GM23248 (cell line): Measurements from ENCODE around the gene PAQR5. TPM values are rescaled to one million over a fixed set of nuclear protein-coding genes. Genes with fewer than 3 reads are reported as not detected.

Source experiments
- DNase-seq: peaks from one replicate; pipeline ENCODE4 v3.0.0-alpha.2; 2015
- H2AFZ ChIP-seq: fragments of 200-600 bp; sonication (generic); 2 replicates; pipeline ENCODE4 v1.6.1; 2016; ENCODE audit warnings: antibody characterized with exemption
- H3F3A ChIP-seq: fragments of 200-600 bp; sonication (generic); 2 replicates; pipeline ENCODE4 v1.6.1; 2016; ENCODE audit warnings: mild to moderate bottlenecking, antibody characterized with exemption, mixed run types; ENCODE audit not compliant: insufficient read depth
- H3K27ac ChIP-seq: fragments of 200-600 bp; sonication (generic); 2 replicates; pipeline ENCODE4 v1.5.1; 2016; ENCODE audit warnings: mild to moderate bottlenecking
- H3K27me3 ChIP-seq: fragments of 200-600 bp; sonication (generic); replicated peaks from 2 replicates; pipeline ENCODE4 v1.6.1; 2016; ENCODE audit warnings: mild to moderate bottlenecking; ENCODE audit not compliant: insufficient read depth
- H3K36me3 ChIP-seq: fragments of 200-600 bp; sonication (generic); 2 replicates; pipeline ENCODE4 v1.6.1; 2016; ENCODE audit warnings: low read depth, mild to moderate bottlenecking
- H3K4me1 ChIP-seq: fragments of 200-600 bp; sonication (generic); 2 replicates; pipeline ENCODE4 v1.6.1; 2016; ENCODE audit warnings: mild to moderate bottlenecking; ENCODE audit not compliant: insufficient read depth
- H3K4me2 ChIP-seq: fragments of 200-600 bp; sonication (generic); one replicate; pipeline ENCODE4 v1.6.1; 2016; ENCODE audit warnings: mild to moderate bottlenecking; ENCODE audit not compliant: unreplicated experiment
- H3K4me3 ChIP-seq: fragments of 200-600 bp; sonication (generic); 2 replicates; pipeline ENCODE4 v1.5.1; 2016; ENCODE audit warnings: mild to moderate bottlenecking
- H3K79me2 ChIP-seq: fragments of 200-600 bp; sonication (generic); 2 replicates; pipeline ENCODE4 v1.6.1; 2016; ENCODE audit warnings: mild to moderate bottlenecking; ENCODE audit not compliant: insufficient read depth
- H3K9ac ChIP-seq: fragments of 200-600 bp; sonication (generic); 2 replicates; pipeline ENCODE4 v1.6.1; 2016; ENCODE audit warnings: mild to moderate bottlenecking
- H3K9me2 ChIP-seq: fragments of 200-600 bp; sonication (generic); 2 replicates; pipeline ENCODE4 v1.6.1; 2016; ENCODE audit warnings: mixed run types, mild to moderate bottlenecking, moderate library complexity; ENCODE audit not compliant: insufficient read depth
- H3K9me3 ChIP-seq: fragments of 200-600 bp; sonication (generic); one replicate; pipeline ENCODE4 v1.6.1; 2017; ENCODE audit warnings: low read depth
- H4K20me1 ChIP-seq: fragments of 200-600 bp; sonication (generic); 2 replicates; pipeline ENCODE4 v1.6.0; 2016; ENCODE audit not compliant: insufficient read depth
- EZH2 ChIP-seq: fragments of 200-600 bp; sonication (generic); IDR thresholded peaks from 2 replicates; pipeline ENCODE4 v1.6.1; 2018; ENCODE audit warnings: antibody characterized with exemption, mild to moderate bottlenecking; ENCODE audit not compliant: insufficient read depth, poor library complexity, severe bottlenecking
- EZH2phosphoT487 ChIP-seq: fragments of 200-600 bp; sonication (generic); IDR thresholded peaks from 2 replicates; pipeline ENCODE4 v1.6.1; 2018; ENCODE audit warnings: antibody characterized with exemption, moderate library complexity, mild to moderate bottlenecking, low read depth; ENCODE audit not compliant: insufficient read depth
- WGBS, 2 experiments: methylation state at CpG; one replicate each; pipeline ENCODE4 v1.1.6; 2015 to 2017; ENCODE audit warnings: low lambda C conversion rate in 2 of 2, low coverage in 1 of 2; ENCODE audit errors: missing lambda C conversion rate in 2 of 2; 5-methylcytosine and 5-hydroxymethylcytosine counted together
- in situ Hi-C: fragments of 300-500 bp; cut with MboI; formaldehyde crosslinking; loops from 2 replicates; pipeline ENCODE4 v1.15.0; 2020
- polyA plus RNA-seq: library from polyadenylated mRNA; unstranded; fragments of >200 nt; fragmentation: Nextera tagmentation; extraction: Ambion mirVana; gene quantifications from 2 replicates; pipeline ENCODE4 v1.2.1, GENCODE V29; 2016
- total RNA-seq: library from RNA; depleted of rRNA; stranded (reverse); fragments of >200 nt; shearing (Covaris generic); gene quantifications from 2 replicates; pipeline ENCODE4 v1.2.3, GENCODE V29; 2014; rRNA removed

The PAQR5 gene
- total and polyA plus RNA-seq, 2 experiments from 2014 or later: 3.8 to 5.7 TPM

DNA sequence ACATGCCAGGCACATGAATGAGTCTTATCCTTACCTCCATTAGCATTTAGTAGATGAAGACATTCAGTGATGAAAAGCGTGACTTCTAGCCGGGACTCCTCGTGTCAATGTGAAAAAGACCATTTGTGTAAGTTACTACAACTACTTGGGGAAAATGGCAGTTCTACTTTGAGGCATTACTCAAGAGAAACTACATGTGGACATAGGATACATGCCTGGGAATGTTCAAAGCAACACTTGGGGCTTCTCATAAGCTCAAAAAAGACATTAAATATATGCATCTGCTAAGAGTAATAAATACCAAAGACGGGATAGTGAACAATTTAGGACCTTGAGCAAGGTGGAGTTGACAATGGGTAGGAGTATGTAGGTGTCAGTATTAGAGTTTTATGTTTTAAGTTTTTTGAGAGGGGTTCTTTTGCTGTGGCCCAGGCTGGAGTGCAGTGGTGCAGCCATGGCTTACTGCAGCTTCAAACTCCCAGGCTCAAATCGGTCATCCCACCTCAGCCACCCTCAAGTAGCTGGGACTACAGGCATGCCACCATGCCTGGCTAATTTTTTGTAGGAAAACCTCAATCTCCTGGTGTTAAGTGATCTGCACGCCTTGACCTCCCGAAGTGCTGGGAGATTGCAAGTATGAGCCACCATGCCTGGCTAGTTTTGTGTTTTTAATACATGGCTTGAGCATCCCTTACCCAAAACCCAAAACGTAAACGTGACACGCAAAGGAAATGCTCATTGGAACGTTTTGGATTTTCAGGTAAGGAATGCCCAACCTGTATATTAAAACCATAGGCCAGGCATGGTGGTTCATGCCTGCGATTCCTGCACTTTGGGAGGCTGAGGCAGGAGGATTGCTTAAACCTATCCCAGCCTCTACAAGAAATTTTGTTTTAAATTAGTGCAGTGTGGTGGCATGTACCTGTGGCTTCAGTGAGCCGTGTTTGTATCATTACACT is 157.8 kb downstream of the PAQR5 start:
- no peaks in the 10 kb centered on the region for H3K9me3 ChIP-seq
- in situ Hi-C loops: no loop called here
- H4K20me1 ChIP-seq: peaks cover 18% of the 10 kb centered on the region; the same call in 1 of the 2 replicates
- peaks cover 38% of the 10 kb centered on the region for H3K36me3 ChIP-seq
- WGBS, 2 experiments: 90 to 92% methylated on average over 13 of the region's 13 CpGs
- H2AFZ ChIP-seq: no peak overlapping the region
- H3K9me2 ChIP-seq: no peaks in the 10 kb centered on the region
- H3K27ac ChIP-seq: no peak overlapping the region
- DNase-seq: no peak
- no peak overlapping the region for H3K4me3 ChIP-seq
- H3F3A ChIP-seq: peaks cover 79% of the 10 kb centered on the region
- no peaks in the 10 kb centered on the region for H3K27me3 ChIP-seq
- H3K4me1 ChIP-seq: peaks cover 21% of the 10 kb centered on the region
- TF ChIP-seq EZH2phosphoT487: no peak
- TF ChIP-seq EZH2: no peak
- peaks cover 40% of the 10 kb centered on the region for H3K79me2 ChIP-seq
- no peak overlapping the region for H3K4me2 ChIP-seq
- H3K9ac ChIP-seq: no peak overlapping the region

Other genes with a start within 250 kb of the PAQR5 start
- 12.4 and 17.1 TPM in 2 replicates for gene GLCE, start 138.3 kb upstream of the PAQR5 start, total RNA-seq
- 9.3 and 9.7 TPM in 2 replicates for gene GLCE, start 138.3 kb upstream of the PAQR5 start, polyA plus RNA-seq
- gene KIF23, start 115.4 kb downstream of the PAQR5 start, total RNA-seq: 29.3 and 29.4 TPM in 2 replicates
- 27.6 and 28.8 TPM in 2 replicates for gene KIF23, start 115.4 kb downstream of the PAQR5 start, polyA plus RNA-seq
- gene RPLP1, start 153.9 kb downstream of the PAQR5 start, total RNA-seq: 167 and 172 TPM in 2 replicates
- gene RPLP1, start 153.9 kb downstream of the PAQR5 start, polyA plus RNA-seq: 952 and 963 TPM in 2 replicates